IMR-90 (cell line): ENCODE data around the gene PAMR1. TPM values are rescaled to one million over a fixed set of nuclear protein-coding genes. Genes with fewer than 3 reads are reported as not detected.

ENCODE experiments used
- ATAC-seq: fragments of 200-7000 bp; cut with Tn5 transposase; 2 replicates; pipeline ENCODE4 v1.9.1; 2020; ENCODE audit warnings: low read depth, mild to moderate bottlenecking, moderate library complexity
- BruUV-seq: library from RNA; stranded (reverse); fragments of 400-500 nt; replicated peaks from 2 replicates; lab custom pipeline; 2021; lab: Mats Ljungman, UMichigan
- CTCF ChIA-PET: fragments of 300-600 bp; formaldehyde crosslinking; extraction: SDS; loops from one replicate; lab custom pipeline; 2021; ENCODE audit warnings: antibody characterized with exemption; lab: Yijun Ruan, JAX
- POLR2A ChIA-PET: fragments of 300-600 bp; sonication (Branson Sonifier 250); formaldehyde crosslinking; loops from one replicate; lab custom pipeline; 2022; ENCODE audit warnings: antibody characterized with exemption; ENCODE audit not compliant: unreplicated experiment; lab: Charles Lee
- DNase-seq: peaks from one replicate; pipeline ENCODE4 v3.0.0; 2013
- H2AFZ ChIP-seq: replicated peaks from 2 replicates; pipeline ENCODE3; 2013; ENCODE audit warnings: low read length, mild to moderate bottlenecking; ENCODE audit not compliant: poor library complexity
- H2AK5ac ChIP-seq: 2 replicates; pipeline ENCODE4 v1.6.1; 2013; ENCODE audit warnings: low read depth, low read length, inconsistent platforms
- H2AK9ac ChIP-seq: replicated peaks from 2 replicates; pipeline ENCODE3; 2013; ENCODE audit warnings: mild to moderate bottlenecking, low read depth, low read length, moderate library complexity; ENCODE audit not compliant: poor library complexity
- H2BK120ac ChIP-seq: 2 replicates; pipeline ENCODE4 v1.6.1; 2013; ENCODE audit warnings: low read depth, low read length, inconsistent platforms
- H2BK15ac ChIP-seq: 3 replicates; pipeline ENCODE4 v1.6.1; 2013; ENCODE audit warnings: low read depth, low read length, inconsistent platforms
- H2BK20ac ChIP-seq: 2 replicates; pipeline ENCODE4 v1.6.1; 2013; ENCODE audit warnings: low read depth, mild to moderate bottlenecking, inconsistent platforms, low read length, moderate library complexity
- H2BK5ac ChIP-seq: 2 replicates; pipeline ENCODE4 v1.6.1; 2013; ENCODE audit warnings: mild to moderate bottlenecking, low read depth, low read length, inconsistent platforms; ENCODE audit not compliant: poor library complexity, severe bottlenecking
- H3K14ac ChIP-seq: replicated peaks from 2 replicates; pipeline ENCODE4 v1.6.1; 2013; ENCODE audit warnings: low read depth, low read length, inconsistent platforms
- H3K18ac ChIP-seq: 2 replicates; pipeline ENCODE4 v1.6.1; 2013; ENCODE audit warnings: low read depth, low read length, control low read depth
- H3K23ac ChIP-seq: 2 replicates; pipeline ENCODE4 v1.6.1; 2013; ENCODE audit warnings: low read depth, low read length, inconsistent platforms
- H3K27ac ChIP-seq: 2 replicates; pipeline ENCODE4 v1.5.1; 2013; ENCODE audit warnings: mild to moderate bottlenecking, control low read depth, low read length; ENCODE audit not compliant: insufficient read depth
- H3K27me3 ChIP-seq: 2 replicates; pipeline ENCODE4 v1.6.1; 2013; ENCODE audit warnings: low read length; ENCODE audit not compliant: control insufficient read depth, insufficient read depth
- H3K36me3 ChIP-seq: 2 replicates; pipeline ENCODE4 v1.6.1; 2013; ENCODE audit warnings: low read length, mixed read lengths; ENCODE audit not compliant: control insufficient read depth, insufficient read depth
- H3K4ac ChIP-seq: 2 replicates; pipeline ENCODE4 v1.6.1; 2013; ENCODE audit warnings: low read depth, low read length, inconsistent platforms
- H3K4me1 ChIP-seq: 2 replicates; pipeline ENCODE4 v1.6.1; 2013; ENCODE audit warnings: low read length, mixed read lengths; ENCODE audit not compliant: control insufficient read depth, insufficient read depth
- H3K4me2 ChIP-seq: 2 replicates; pipeline ENCODE4 v1.6.1; 2013; ENCODE audit warnings: low read depth, mild to moderate bottlenecking, control low read depth, low read length, moderate library complexity
- H3K4me3 ChIP-seq: 2 replicates; pipeline ENCODE4 v1.5.1; 2013; ENCODE audit warnings: low read depth, mild to moderate bottlenecking, control low read depth, low read length, moderate library complexity; ENCODE audit not compliant: insufficient read depth
- H3K56ac ChIP-seq: 2 replicates; pipeline ENCODE4 v1.6.1; 2013; ENCODE audit warnings: low read length, inconsistent platforms; ENCODE audit not compliant: insufficient read depth; ENCODE audit errors: extremely low read depth
- H3K79me1 ChIP-seq, 2 experiments: 2 replicates each; pipeline ENCODE4 v1.6.1; 2013; ENCODE audit warnings: low read length in 2 of 2, inconsistent platforms in 1 of 2, low read depth in 1 of 2
- H3K9ac ChIP-seq: 2 replicates; pipeline ENCODE4 v1.6.1; 2013; ENCODE audit warnings: low read depth, low read length, control low read depth
- H3K9me1 ChIP-seq: 2 replicates; pipeline ENCODE4 v1.6.1; 2013; ENCODE audit warnings: low read length, inconsistent platforms; ENCODE audit not compliant: insufficient read depth
- H3K9me3 ChIP-seq: 2 replicates; pipeline ENCODE4 v1.6.1; 2013; ENCODE audit warnings: low read length; ENCODE audit not compliant: control insufficient read depth, insufficient read depth
- H4K20me1 ChIP-seq: 2 replicates; pipeline ENCODE4 v1.6.1; 2013; ENCODE audit warnings: low read length, inconsistent platforms; ENCODE audit not compliant: insufficient read depth
- H4K5ac ChIP-seq: 2 replicates; pipeline ENCODE4 v1.6.1; 2013; ENCODE audit warnings: mild to moderate bottlenecking, low read depth, low read length, control low read depth
- H4K8ac ChIP-seq, 2 experiments: 2 replicates each; pipeline ENCODE4 v1.6.1; 2013; ENCODE audit warnings: low read depth in 2 of 2, low read length in 2 of 2, control low read depth in 1 of 2, inconsistent platforms in 1 of 2
- H4K91ac ChIP-seq: 2 replicates; pipeline ENCODE4 v1.6.1; 2013; ENCODE audit warnings: low read depth, low read length, inconsistent platforms; ENCODE audit not compliant: insufficient read depth
- BHLHE40 ChIP-seq: fragments of 150-350 bp; IDR thresholded peaks from 2 replicates; pipeline ENCODE4 v1.6.1; 2016; ENCODE audit warnings: mild to moderate bottlenecking, low read depth, low read length
- CEBPB ChIP-seq: IDR thresholded peaks from 2 replicates; pipeline ENCODE4 v1.6.1; 2012; ENCODE audit warnings: low read depth, low read length, improper control_type of control experiment
- CTCF ChIP-seq: conservative IDR thresholded peaks from 2 replicates; pipeline ENCODE4 v1.5.1; 2012; ENCODE audit warnings: mild to moderate bottlenecking, low read depth, low read length, improper control_type of control experiment
- ELK1 ChIP-seq: fragments of 150-350 bp; IDR thresholded peaks from 2 replicates; pipeline ENCODE4 v1.6.1; 2016; ENCODE audit warnings: low read depth, mild to moderate bottlenecking, low read length, moderate library complexity, borderline replicate concordance
- MAFK ChIP-seq: IDR thresholded peaks from 2 replicates; pipeline ENCODE4 v1.6.1; 2012; ENCODE audit warnings: low read depth, low read length, improper control_type of control experiment
- MAZ ChIP-seq: IDR thresholded peaks from 2 replicates; pipeline ENCODE4 v1.6.1; 2012; ENCODE audit warnings: low read depth, mild to moderate bottlenecking, low read length, improper control_type of control experiment, moderate library complexity, borderline replicate concordance
- MXI1 ChIP-seq: IDR thresholded peaks from 2 replicates; pipeline ENCODE4 v1.6.1; 2012; ENCODE audit warnings: low read depth, mild to moderate bottlenecking, low read length, moderate library complexity, borderline replicate concordance
- NFE2L2 ChIP-seq: fragments of 150-350 bp; IDR thresholded peaks from 2 replicates; pipeline ENCODE4 v1.6.1; 2016; ENCODE audit warnings: low read depth, mild to moderate bottlenecking, low read length
- RAD21 ChIP-seq: IDR thresholded peaks from 2 replicates; pipeline ENCODE4 v1.6.1; 2012; ENCODE audit warnings: low read length, improper control_type of control experiment
- RFX5 ChIP-seq: IDR thresholded peaks from 2 replicates; pipeline ENCODE4 v1.8.0; 2012; ENCODE audit warnings: low read depth, mild to moderate bottlenecking, low read length, moderate library complexity
- SMC3 ChIP-seq: fragments of 150-350 bp; IDR thresholded peaks from 2 replicates; pipeline ENCODE4 v1.6.1; 2016; ENCODE audit warnings: low read depth, mild to moderate bottlenecking, antibody characterized with exemption, low read length, moderate library complexity
- USF2 ChIP-seq: fragments of 150-350 bp; IDR thresholded peaks from 2 replicates; pipeline ENCODE4 v1.6.1; 2017; ENCODE audit warnings: mild to moderate bottlenecking, antibody characterized with exemption, low read length, low read depth
- WGBS, 2 experiments: methylation state at CpG; one replicate each; pipeline versions ENCODE4 v1.1.5 to v1.1.7; 2013; ENCODE audit warnings: missing lambda C conversion rate in 2 of 2; ENCODE audit not compliant: insufficient read length in 1 of 2; ENCODE audit errors: extremely low coverage in 2 of 2; 5-methylcytosine and 5-hydroxymethylcytosine counted together
- dilution Hi-C: fragments of 300-500 bp; cut with HindIII; formaldehyde crosslinking; loops from one replicate; pipeline ENCODE4 v1.14.3; 2018; ENCODE audit warnings: low sequenced_read_pairs; ENCODE audit not compliant: unreplicated experiment
- in situ Hi-C: fragments of 300-500 bp; cut with MboI; formaldehyde crosslinking; loops from 3 replicates; pipeline ENCODE4 v1.14.3; 2019; ENCODE audit warnings: low sequenced_read_pairs, inconsistent platforms, mixed read lengths
- intact Hi-C: fragments of 100-400 bp; cut with micrococcal nuclease; formaldehyde crosslinking; loops from 2 replicates; pipeline ENCODE4 v1.10.0; 2022
- polyA plus RNA-seq, 3 experiments: library from polyadenylated mRNA; depleted of rRNA; stranded (reverse); fragments of >200 nt; gene quantifications; 2 replicates each; pipeline ENCODE4 v1.2.3, GENCODE V29; 2012; ENCODE audit warnings: low replicate concordance in 1 of 3
- total RNA-seq: library from RNA; depleted of rRNA; stranded (reverse); fragments of >200 nt; gene quantifications from 2 replicates; pipeline ENCODE4 v1.2.3, GENCODE V29; 2012

The PAMR1 gene
- total and polyA plus RNA-seq, 2 of the 4 experiments (the other 2 are of a cell fraction): 70.7 to 80.7 TPM

- peak; percentile 57 for TF ChIP-seq BHLHE40
These were observed 13.8 kb downstream of the PAMR1 start (continued) for GRCh38 chr11:35511666-35512065.

- Histone ChIP-seq H2AK9ac (no peak overlapping the region), H3K27me3 (no peaks in the 10 kb centered on the region), H4K91ac (no peak overlapping the region), H2AFZ (no peak overlapping the region), H4K20me1 (no peaks in the 10 kb centered on the region; the same call in 1 of the 2 replicates), H3K9me1 (peaks cover 18% of the 10 kb centered on the region), H3K4me3 (no peak overlapping the region), H2BK20ac (no peak overlapping the region), H4K8ac (no peak overlapping the region), H3K56ac (no peak overlapping the region), H4K5ac (no peak overlapping the region), H3K4ac (no peak overlapping the region), H3K4me2 (no peak overlapping the region), H3K9ac (no peak overlapping the region), H2AK5ac (no peak overlapping the region), H3K14ac (no peak overlapping the region; the same call in 1 of the 2 replicates), H2BK120ac (no peak overlapping the region), H3K79me1 (peaks cover 20 to 41% of the 10 kb centered on the region in 2 experiments), H2BK5ac (no peak overlapping the region), H3K4me1 (peaks cover 7% of the 10 kb centered on the region), H3K18ac (no peak overlapping the region), H3K36me3 (peaks cover 6% of the 10 kb centered on the region), H3K23ac (no peak overlapping the region), H3K9me3 (peaks cover 3% of the 10 kb centered on the region; the same call in 1 of the 2 replicates), H2BK15ac (no peak overlapping the region), H3K27ac (no peak overlapping the region)
- in situ Hi-C loops (no loop called here), intact Hi-C loops (no loop called here), dilution Hi-C loops (no loop called here)
- ATAC-seq (no peak), DNase-seq (no peak)
- no peak for TF ChIP-seq NFE2L2
- TF ChIP-seq RFX5: no peak
- TF ChIP-seq CTCF: peak; percentile 30
- TF ChIP-seq MAFK: no peak
- TF ChIP-seq BHLHE40: no peak
- TF ChIP-seq CEBPB: no peak
- no peak for TF ChIP-seq MXI1
- TF ChIP-seq MAZ: no peak
- TF ChIP-seq RAD21: peak; percentile 24; the same call in 1 of the 2 replicates
- no peak for TF ChIP-seq ELK1
- no peak for TF ChIP-seq USF2
- no peak for TF ChIP-seq SMC3
- ChIA-PET POLR2A (no interaction called here), CTCF (interaction anchor here (0.6 kb wide), 1 partner anchor 9 kb away, joined by 8 read pairs; no protein-coding TSS in a partner anchor)
- BruUV-seq: no TSS peak
- no CpG with 5 or more reads among the region's 2 CpGs for WGBS, 2 experiments
These were observed 17.7 kb downstream of the PAMR1 start for GRCh38 chr11:35507688-35508087.
